ENCODE data around the gene GRID2.
"Not testable (repeated sequence)": the region's sequence is repeated elsewhere in the genome, so short reads cannot be mapped to it uniquely, and the experiment has no call there.

The GRID2 gene

GRCh38 chr4:92433272-92433758 is 129.5 kb downstream of the GRID2 start:
- no peak for DNase-seq (ENCODE audit: low read depth in 2 of 3, low spot score in 1 of 3)

GRCh38 chr4:92438722-92439121 is 135.0 kb downstream of the GRID2 start:
- not testable (repeated sequence) for DNase-seq (ENCODE audit: low read depth in 2 of 3, low spot score in 1 of 3)

- DNase-seq (ENCODE audit: low read depth in 2 of 3, low spot score in 1 of 3) = not testable (repeated sequence)
Measured at GRCh38 chr4:92442131-92442530, 138.4 kb downstream of the GRID2 start.

- not testable (repeated sequence) for DNase-seq (ENCODE audit: low read depth in 2 of 3, low spot score in 1 of 3)
Measured at GRCh38 chr4:92444143-92444843, 140.5 kb downstream of the GRID2 start.

- no peak for DNase-seq (ENCODE audit: low read depth in 2 of 3, low spot score in 1 of 3)
Measured at GRCh38 chr4:92445127-92445526, 141.4 kb downstream of the GRID2 start.

- no peak for DNase-seq (ENCODE audit: low read depth in 2 of 3, low spot score in 1 of 3)
Measured at GRCh38 chr4:92447255-92447905, 143.6 kb downstream of the GRID2 start.

GRCh38 chr4:92448176-92448575 is 144.4 kb downstream of the GRID2 start:
- DNase-seq (ENCODE audit: low read depth in 2 of 3, low spot score in 1 of 3) = not testable (repeated sequence)

- no peak for DNase-seq (ENCODE audit: low read depth in 2 of 3, low spot score in 1 of 3)
Measured at GRCh38 chr4:92450694-92451093, 146.9 kb downstream of the GRID2 start.

- DNase-seq (ENCODE audit: low read depth in 2 of 3, low spot score in 1 of 3) = no peak
Measured at GRCh38 chr4:92451782-92452181, 148.0 kb downstream of the GRID2 start.

GRCh38 chr4:92452383-92452782 is 148.6 kb downstream of the GRID2 start:
- not testable (repeated sequence) for DNase-seq (ENCODE audit: low read depth in 2 of 3, low spot score in 1 of 3)

- DNase-seq (ENCODE audit: low read depth in 2 of 3, low spot score in 1 of 3) = no peak
Measured at GRCh38 chr4:92455329-92455839, 151.6 kb downstream of the GRID2 start.

- no peak for DNase-seq (ENCODE audit: low read depth in 2 of 3, low spot score in 1 of 3)
Measured at GRCh38 chr4:92455951-92456350, 152.2 kb downstream of the GRID2 start.

- DNase-seq (ENCODE audit: low read depth in 2 of 3, low spot score in 1 of 3) = no peak
Measured at GRCh38 chr4:92461732-92462131, 158.0 kb downstream of the GRID2 start.

GRCh38 chr4:92477298-92477697 is 173.5 kb downstream of the GRID2 start:
- no peak for DNase-seq (ENCODE audit: low read depth in 2 of 3, low spot score in 1 of 3)

- DNase-seq (ENCODE audit: low read depth in 2 of 3, low spot score in 1 of 3) = no peak
Measured at GRCh38 chr4:92483341-92483740, 179.6 kb downstream of the GRID2 start.

- no peak for DNase-seq (ENCODE audit: low read depth in 2 of 3, low spot score in 1 of 3)
Measured at GRCh38 chr4:92488496-92488895, 184.7 kb downstream of the GRID2 start.

- no peak for DNase-seq (ENCODE audit: low read depth in 2 of 3, low spot score in 1 of 3)
Measured at GRCh38 chr4:92497141-92497540, 193.4 kb downstream of the GRID2 start.

GRCh38 chr4:92501456-92501855 is 197.7 kb downstream of the GRID2 start:
- no peak for DNase-seq (ENCODE audit: low read depth in 2 of 3, low spot score in 1 of 3)

- no peak for DNase-seq (ENCODE audit: low read depth in 2 of 3, low spot score in 1 of 3)
Measured at GRCh38 chr4:92506933-92507332, 203.2 kb downstream of the GRID2 start.

GRCh38 chr4:92514627-92515026 is 210.9 kb downstream of the GRID2 start:
- no peak for DNase-seq (ENCODE audit: low read depth in 2 of 3, low spot score in 1 of 3)

- no peak for DNase-seq (ENCODE audit: low read depth in 2 of 3, low spot score in 1 of 3)
Measured at GRCh38 chr4:92516450-92516849, 212.7 kb downstream of the GRID2 start.

- no peak for DNase-seq (ENCODE audit: low read depth in 2 of 3, low spot score in 1 of 3)
Measured at GRCh38 chr4:92519727-92520126, 216.0 kb downstream of the GRID2 start.
